ENCODE data around the gene SUSD1.

GRCh38 chr9:112115109-112115508 is 60.0 kb downstream of the SUSD1 start:
- TF ChIP-seq CTCF (IDR thresholded peaks at IDR 0.05) (no peak), EZH2 (IDR thresholded peaks at IDR 0.05; ENCODE audit: borderline replicate concordance, insufficient read depth, low read depth, low read length, poor library complexity, severe bottlenecking) (no peak)

All from B cell (primary cell).